GM23338 (cell line): ENCODE measurements around the gene HCFC1. TPM values are rescaled to one million over a fixed set of nuclear protein-coding genes. Genes with fewer than 3 reads are reported as not detected.

Source experiments
- ATAC-seq: fragments of 200-7000 bp; cut with Tn5 transposase; 3 replicates; pipeline ENCODE4 v1.9.1; 2020
- DNase-seq: peaks from one replicate; pipeline ENCODE4 v3.0.0-alpha.2; 2015; ENCODE audit warnings: low spot score
- H2AFZ ChIP-seq: fragments of 200-600 bp; sonication (generic); 2 replicates; pipeline ENCODE4 v1.8.0; 2016; ENCODE audit warnings: antibody characterized with exemption, mild to moderate bottlenecking, moderate library complexity
- H3F3A ChIP-seq: fragments of 200-600 bp; sonication (generic); replicated peaks from 2 replicates; pipeline ENCODE4 v1.8.0; 2017; ENCODE audit warnings: antibody characterized with exemption, mixed run types, low read depth
- H3K27ac ChIP-seq: fragments of 200-600 bp; sonication (generic); 2 replicates; pipeline ENCODE4 v1.6.1; 2016; ENCODE audit warnings: low read depth
- H3K27me3 ChIP-seq: fragments of 200-600 bp; sonication (generic); 2 replicates; pipeline ENCODE4 v1.8.0; 2016; ENCODE audit warnings: mild to moderate bottlenecking, mixed run types, moderate library complexity; ENCODE audit not compliant: insufficient read depth
- H3K36me3 ChIP-seq: fragments of 200-600 bp; sonication (generic); 2 replicates; pipeline ENCODE4 v1.8.0; 2016; ENCODE audit warnings: mild to moderate bottlenecking; ENCODE audit not compliant: insufficient read depth
- H3K4me1 ChIP-seq: fragments of 200-600 bp; sonication (generic); 2 replicates; pipeline ENCODE4 v1.8.0; 2016; ENCODE audit warnings: mild to moderate bottlenecking, moderate library complexity; ENCODE audit not compliant: insufficient read depth
- H3K4me2 ChIP-seq: fragments of 200-600 bp; sonication (generic); 2 replicates; pipeline ENCODE4 v1.7.1; 2017; ENCODE audit warnings: mixed run types
- H3K4me3 ChIP-seq: fragments of 200-600 bp; sonication (generic); 2 replicates; pipeline ENCODE4 v1.6.1; 2016; ENCODE audit warnings: mixed run types
- H3K79me2 ChIP-seq: fragments of 200-600 bp; sonication (generic); replicated peaks from 2 replicates; pipeline ENCODE4 v1.8.0; 2017; ENCODE audit warnings: mild to moderate bottlenecking; ENCODE audit not compliant: insufficient read depth
- H3K9me2 ChIP-seq: fragments of 200-600 bp; sonication (generic); 2 replicates; pipeline ENCODE4 v1.8.0; 2017; ENCODE audit not compliant: insufficient read depth
- H4K20me1 ChIP-seq: fragments of 200-600 bp; sonication (generic); replicated peaks from 2 replicates; pipeline ENCODE4 v1.8.0; 2017; ENCODE audit warnings: mild to moderate bottlenecking; ENCODE audit not compliant: insufficient read depth
- H3K27ac Mint-ChIP-seq: 2 replicates; pipeline ENCODE4 v1.8.0; 2020; ENCODE audit warnings: inconsistent platforms, mild to moderate bottlenecking, moderate library complexity, mixed read lengths
- H3K27me3 Mint-ChIP-seq: 3 replicates; pipeline ENCODE4 v1.8.0; 2022; ENCODE audit warnings: low read depth, mild to moderate bottlenecking, moderate library complexity, mixed read lengths, inconsistent platforms; ENCODE audit not compliant: insufficient read depth, poor library complexity
- H3K36me3 Mint-ChIP-seq: 3 replicates; pipeline ENCODE4 v1.8.0; 2021; ENCODE audit warnings: low read depth, mild to moderate bottlenecking, inconsistent platforms, moderate library complexity, mixed read lengths
- H3K4me1 Mint-ChIP-seq: 3 replicates; pipeline ENCODE4 v1.8.0; 2020; ENCODE audit warnings: mild to moderate bottlenecking, inconsistent platforms, mixed read lengths
- H3K4me3 Mint-ChIP-seq: 3 replicates; pipeline ENCODE4 v1.8.0; 2021; ENCODE audit warnings: moderate library complexity, mild to moderate bottlenecking, inconsistent platforms, mixed read lengths
- H3K9me3 Mint-ChIP-seq: 3 replicates; pipeline ENCODE4 v1.8.0; 2020; ENCODE audit warnings: moderate library complexity, mild to moderate bottlenecking, inconsistent platforms, mixed read lengths
- CTCF ChIP-seq, 2 experiments: fragments of 200-600 bp in 1 of 2; sonication (generic) in 1 of 2; conservative IDR thresholded peaks; 2 replicates each; pipeline versions ENCODE4 v1.5.1 to v1.6.1; 2016 to 2017; ENCODE audit warnings: antibody characterized with exemption in 2 of 2, low read depth in 2 of 2, mild to moderate bottlenecking in 2 of 2, moderate library complexity in 1 of 2
- ETS1 ChIP-seq: IDR thresholded peaks from 2 replicates; pipeline ENCODE4 v1.6.1; 2016; ENCODE audit warnings: antibody characterized with exemption
- EZH2 ChIP-seq: fragments of 200-600 bp; sonication (generic); IDR thresholded peaks from one replicate; pipeline ENCODE4 v1.8.0; 2017; ENCODE audit warnings: antibody characterized with exemption, mild to moderate bottlenecking, low read depth; ENCODE audit not compliant: unreplicated experiment
- JUNB ChIP-seq: IDR thresholded peaks from one replicate; pipeline ENCODE4 v1.6.1; 2016; ENCODE audit warnings: antibody characterized with exemption; ENCODE audit not compliant: unreplicated experiment
- POLR2AphosphoS5 ChIP-seq: IDR thresholded peaks from 2 replicates; pipeline ENCODE4 v1.6.1; 2016; ENCODE audit warnings: antibody characterized with exemption, low read depth
- STAT1 ChIP-seq: IDR thresholded peaks from one replicate; pipeline ENCODE4 v1.6.1; 2016; ENCODE audit warnings: antibody characterized with exemption; ENCODE audit not compliant: unreplicated experiment
- polyA plus RNA-seq: library from polyadenylated mRNA; unstranded; fragments of >200 nt; fragmentation: Nextera tagmentation; extraction: Ambion mirVana; gene quantifications from 2 replicates; pipeline ENCODE4 v1.2.1, GENCODE V29; 2016
- total RNA-seq: library from RNA; depleted of rRNA; stranded (reverse); fragments of >200 nt; shearing (Covaris generic); gene quantifications from 2 replicates; pipeline ENCODE4 v1.2.3, GENCODE V29; 2014
- TF ChIP-seq, protein P1 (sequence below): IDR thresholded peaks from one replicate; pipeline ENCODE4 v1.6.1; 2018; ENCODE audit warnings: antibody characterized with exemption; ENCODE audit not compliant: unreplicated experiment
- TF ChIP-seq, protein P2 (sequence below): fragments of 250-450 bp; sonication (Bioruptor Pico); IDR thresholded peaks from 2 replicates; pipeline ENCODE4 v1.5.0; 2020; ENCODE audit warnings: mild to moderate bottlenecking, moderate library complexity

The HCFC1 gene
- total and polyA plus RNA-seq, 2 experiments from 2014 or later, result 33.0 to 188 TPM

DNA sequence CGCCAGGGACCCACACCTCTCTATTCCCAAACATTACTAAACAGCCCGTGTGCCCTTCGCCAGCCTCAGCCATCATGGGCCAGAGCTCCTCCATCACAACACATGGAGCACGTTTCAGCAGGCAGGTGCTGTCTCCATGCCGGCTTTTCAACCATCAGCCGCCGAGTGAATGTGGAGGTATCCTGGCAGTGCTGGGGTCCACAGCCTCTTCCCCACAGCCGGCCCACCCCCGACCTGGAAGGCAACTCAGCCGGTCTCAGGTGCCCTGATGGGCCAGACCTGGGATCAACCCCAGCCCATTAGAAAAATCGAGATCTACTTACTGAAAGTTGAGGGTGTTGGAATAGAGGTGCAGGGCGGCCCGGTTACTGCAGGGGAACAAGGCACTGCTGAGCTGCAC is 39.9 kb downstream of the HCFC1 start (continued):
- TF ChIP-seq, protein P1, sequence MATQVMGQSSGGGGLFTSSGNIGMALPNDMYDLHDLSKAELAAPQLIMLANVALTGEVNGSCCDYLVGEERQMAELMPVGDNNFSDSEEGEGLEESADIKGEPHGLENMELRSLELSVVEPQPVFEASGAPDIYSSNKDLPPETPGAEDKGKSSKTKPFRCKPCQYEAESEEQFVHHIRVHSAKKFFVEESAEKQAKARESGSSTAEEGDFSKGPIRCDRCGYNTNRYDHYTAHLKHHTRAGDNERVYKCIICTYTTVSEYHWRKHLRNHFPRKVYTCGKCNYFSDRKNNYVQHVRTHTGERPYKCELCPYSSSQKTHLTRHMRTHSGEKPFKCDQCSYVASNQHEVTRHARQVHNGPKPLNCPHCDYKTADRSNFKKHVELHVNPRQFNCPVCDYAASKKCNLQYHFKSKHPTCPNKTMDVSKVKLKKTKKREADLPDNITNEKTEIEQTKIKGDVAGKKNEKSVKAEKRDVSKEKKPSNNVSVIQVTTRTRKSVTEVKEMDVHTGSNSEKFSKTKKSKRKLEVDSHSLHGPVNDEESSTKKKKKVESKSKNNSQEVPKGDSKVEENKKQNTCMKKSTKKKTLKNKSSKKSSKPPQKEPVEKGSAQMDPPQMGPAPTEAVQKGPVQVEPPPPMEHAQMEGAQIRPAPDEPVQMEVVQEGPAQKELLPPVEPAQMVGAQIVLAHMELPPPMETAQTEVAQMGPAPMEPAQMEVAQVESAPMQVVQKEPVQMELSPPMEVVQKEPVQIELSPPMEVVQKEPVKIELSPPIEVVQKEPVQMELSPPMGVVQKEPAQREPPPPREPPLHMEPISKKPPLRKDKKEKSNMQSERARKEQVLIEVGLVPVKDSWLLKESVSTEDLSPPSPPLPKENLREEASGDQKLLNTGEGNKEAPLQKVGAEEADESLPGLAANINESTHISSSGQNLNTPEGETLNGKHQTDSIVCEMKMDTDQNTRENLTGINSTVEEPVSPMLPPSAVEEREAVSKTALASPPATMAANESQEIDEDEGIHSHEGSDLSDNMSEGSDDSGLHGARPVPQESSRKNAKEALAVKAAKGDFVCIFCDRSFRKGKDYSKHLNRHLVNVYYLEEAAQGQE, result no peak

- Mint-ChIP-seq H3K27ac (no peak overlapping the region), H3K27me3 (peaks cover 11% of the 10 kb centered on the region), H3K9me3 (no peaks in the 10 kb centered on the region; the same call in 2 of the 3 replicates), H3K36me3 (peaks cover 24% of the 10 kb centered on the region), H3K4me1 (peaks cover 11% of the 10 kb centered on the region), H3K4me3 (no peak overlapping the region)
- peaks cover 12% of the 10 kb centered on the region for H3K79me2 ChIP-seq
- no peak overlapping the region for H3K27ac ChIP-seq
- no peaks in the 10 kb centered on the region for H3K9me2 ChIP-seq
- H3K4me3 ChIP-seq, result no peak overlapping the region
- H3K27me3 ChIP-seq, result no peaks in the 10 kb centered on the region
- no peak overlapping the region for H3K4me2 ChIP-seq
- H4K20me1 ChIP-seq, result no peaks in the 10 kb centered on the region; the same call in 1 of the 2 replicates
- no peak for DNase-seq
- peaks cover 3% of the 10 kb centered on the region; the same call in 1 of the 2 replicates for H3K4me1 ChIP-seq
- H3K36me3 ChIP-seq, result no peaks in the 10 kb centered on the region
- H3F3A ChIP-seq, result 0 out of 2 replicates have a peak, but pooled peaks cover 5% of the 10 kb centered on the region
- no peak for ATAC-seq
- no peak overlapping the region for H2AFZ ChIP-seq
- TF ChIP-seq ETS1, result no peak
- no peak for TF ChIP-seq CTCF (conservative IDR thresholded peaks at IDR 0.05; ENCODE audit: low read depth in 2 of 2)
- TF ChIP-seq JUNB, result no peak
- TF ChIP-seq, protein P2, sequence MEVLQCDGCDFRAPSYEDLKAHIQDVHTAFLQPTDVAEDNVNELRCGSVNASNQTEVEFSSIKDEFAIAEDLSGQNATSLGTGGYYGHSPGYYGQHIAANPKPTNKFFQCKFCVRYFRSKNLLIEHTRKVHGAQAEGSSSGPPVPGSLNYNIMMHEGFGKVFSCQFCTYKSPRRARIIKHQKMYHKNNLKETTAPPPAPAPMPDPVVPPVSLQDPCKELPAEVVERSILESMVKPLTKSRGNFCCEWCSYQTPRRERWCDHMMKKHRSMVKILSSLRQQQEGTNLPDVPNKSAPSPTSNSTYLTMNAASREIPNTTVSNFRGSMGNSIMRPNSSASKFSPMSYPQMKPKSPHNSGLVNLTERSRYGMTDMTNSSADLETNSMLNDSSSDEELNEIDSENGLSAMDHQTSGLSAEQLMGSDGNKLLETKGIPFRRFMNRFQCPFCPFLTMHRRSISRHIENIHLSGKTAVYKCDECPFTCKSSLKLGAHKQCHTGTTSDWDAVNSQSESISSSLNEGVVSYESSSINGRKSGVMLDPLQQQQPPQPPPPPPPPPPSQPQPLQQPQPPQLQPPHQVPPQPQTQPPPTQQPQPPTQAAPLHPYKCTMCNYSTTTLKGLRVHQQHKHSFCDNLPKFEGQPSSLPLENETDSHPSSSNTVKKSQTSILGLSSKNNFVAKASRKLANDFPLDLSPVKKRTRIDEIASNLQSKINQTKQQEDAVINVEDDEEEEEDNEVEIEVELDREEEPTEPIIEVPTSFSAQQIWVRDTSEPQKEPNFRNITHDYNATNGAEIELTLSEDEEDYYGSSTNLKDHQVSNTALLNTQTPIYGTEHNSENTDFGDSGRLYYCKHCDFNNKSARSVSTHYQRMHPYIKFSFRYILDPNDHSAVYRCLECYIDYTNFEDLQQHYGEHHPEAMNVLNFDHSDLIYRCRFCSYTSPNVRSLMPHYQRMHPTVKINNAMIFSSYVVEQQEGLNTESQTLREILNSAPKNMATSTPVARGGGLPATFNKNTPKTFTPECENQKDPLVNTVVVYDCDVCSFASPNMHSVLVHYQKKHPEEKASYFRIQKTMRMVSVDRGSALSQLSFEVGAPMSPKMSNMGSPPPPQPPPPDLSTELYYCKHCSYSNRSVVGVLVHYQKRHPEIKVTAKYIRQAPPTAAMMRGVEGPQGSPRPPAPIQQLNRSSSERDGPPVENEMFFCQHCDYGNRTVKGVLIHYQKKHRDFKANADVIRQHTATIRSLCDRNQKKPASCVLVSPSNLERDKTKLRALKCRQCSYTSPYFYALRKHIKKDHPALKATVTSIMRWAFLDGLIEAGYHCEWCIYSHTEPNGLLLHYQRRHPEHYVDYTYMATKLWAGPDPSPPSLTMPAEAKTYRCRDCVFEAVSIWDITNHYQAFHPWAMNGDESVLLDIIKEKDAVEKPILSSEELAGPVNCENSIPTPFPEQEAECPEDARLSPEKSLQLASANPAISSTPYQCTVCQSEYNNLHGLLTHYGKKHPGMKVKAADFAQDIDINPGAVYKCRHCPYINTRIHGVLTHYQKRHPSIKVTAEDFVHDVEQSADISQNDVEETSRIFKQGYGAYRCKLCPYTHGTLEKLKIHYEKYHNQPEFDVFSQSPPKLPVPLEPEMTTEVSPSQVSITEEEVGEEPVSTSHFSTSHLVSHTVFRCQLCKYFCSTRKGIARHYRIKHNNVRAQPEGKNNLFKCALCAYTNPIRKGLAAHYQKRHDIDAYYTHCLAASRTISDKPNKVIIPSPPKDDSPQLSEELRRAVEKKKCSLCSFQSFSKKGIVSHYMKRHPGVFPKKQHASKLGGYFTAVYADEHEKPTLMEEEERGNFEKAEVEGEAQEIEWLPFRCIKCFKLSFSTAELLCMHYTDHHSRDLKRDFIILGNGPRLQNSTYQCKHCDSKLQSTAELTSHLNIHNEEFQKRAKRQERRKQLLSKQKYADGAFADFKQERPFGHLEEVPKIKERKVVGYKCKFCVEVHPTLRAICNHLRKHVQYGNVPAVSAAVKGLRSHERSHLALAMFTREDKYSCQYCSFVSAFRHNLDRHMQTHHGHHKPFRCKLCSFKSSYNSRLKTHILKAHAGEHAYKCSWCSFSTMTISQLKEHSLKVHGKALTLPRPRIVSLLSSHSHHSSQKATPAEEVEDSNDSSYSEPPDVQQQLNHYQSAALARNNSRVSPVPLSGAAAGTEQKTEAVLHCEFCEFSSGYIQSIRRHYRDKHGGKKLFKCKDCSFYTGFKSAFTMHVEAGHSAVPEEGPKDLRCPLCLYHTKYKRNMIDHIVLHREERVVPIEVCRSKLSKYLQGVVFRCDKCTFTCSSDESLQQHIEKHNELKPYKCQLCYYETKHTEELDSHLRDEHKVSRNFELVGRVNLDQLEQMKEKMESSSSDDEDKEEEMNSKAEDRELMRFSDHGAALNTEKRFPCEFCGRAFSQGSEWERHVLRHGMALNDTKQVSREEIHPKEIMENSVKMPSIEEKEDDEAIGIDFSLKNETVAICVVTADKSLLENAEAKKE (CRISPR knock-in tag), result no peak
- TF ChIP-seq, protein P1, result no peak
- TF ChIP-seq POLR2AphosphoS5, result no peak
- TF ChIP-seq STAT1, result no peak
- TF ChIP-seq EZH2, result no peak
Observed at GRCh38 chrX:153931151-153931550, 40.5 kb downstream of the HCFC1 start.
